ENCODE data around the gene BCCIP. TPM values are rescaled to one million over a fixed set of nuclear protein-coding genes. Genes with fewer than 3 reads are reported as not detected.

Gene BCCIP
- total and polyA plus RNA-seq, 2 of the 8 experiments (the other 6 are each of a cell fraction or from before 2014, with no cell fraction given), result 33.9 to 120 TPM

GRCh38 chr10:125820701-125821100 lies 2.6 kb upstream of the BCCIP start:
- H3K4ac ChIP-seq (replicated peaks; ENCODE audit: insufficient read length, low read depth, low read length), result no peak overlapping the region
- no peak overlapping the region for H2BK120ac ChIP-seq (replicated peaks; ENCODE audit: low read depth, low read length)
- no peak overlapping the region for H2BK5ac ChIP-seq (ENCODE audit: low read depth, low read length)
- no peak overlapping the region for H3K18ac ChIP-seq (ENCODE audit: extremely low read depth, low read length)
- ChIA-PET POLR2A (ENCODE audit: partially characterized antibody) (no interaction called here), CTCF (ENCODE audit: partially characterized antibody) (no interaction called here)
- no peak overlapping the region for H3K4me3 ChIP-seq (ENCODE audit: extremely low read depth in 1 of 4, insufficient read depth in 2 of 4, low read depth in 3 of 4, low read length in 4 of 4)
- H2BK12ac ChIP-seq (ENCODE audit: low read depth, low read length), result no peak overlapping the region
- no peak overlapping the region for H2AFZ ChIP-seq (ENCODE audit: low read length)
- H2BK20ac ChIP-seq (ENCODE audit: low read length), result no peak overlapping the region
- no peak overlapping the region for H3K4me2 ChIP-seq (ENCODE audit: insufficient read depth in 1 of 2, low read depth in 2 of 2, low read length in 2 of 2)
- H4K91ac ChIP-seq (replicated peaks; ENCODE audit: insufficient read length, low read length), result no peak overlapping the region
- no peak overlapping the region for H3K9ac ChIP-seq (replicated peaks in 1 of 4; ENCODE audit: extremely low read depth in 1 of 4, low read depth in 3 of 4, low read length in 3 of 4)
- peaks cover 2% of the 10 kb centered on the region; the same call in 1 of the 2 replicates for H3K79me1 ChIP-seq (ENCODE audit: low read depth, low read length)
- 68% methylated on average over 1 of the region's 1 CpG; no CpG with 5 or more reads in 1 of the 2 experiments for WGBS, 2 experiments (ENCODE audit: extremely low coverage in 1 of 2, insufficient coverage in 1 of 2, insufficient read length in 1 of 2, insufficient replicate concordance in 2 of 2, low coverage in 1 of 2, low lambda C conversion rate in 2 of 2, missing lambda C conversion rate in 1 of 2)
- H3K23ac ChIP-seq (ENCODE audit: insufficient read length), result no peak overlapping the region
- H2AK5ac ChIP-seq (ENCODE audit: low read depth, low read length), result no peak overlapping the region
- H3K4me1 ChIP-seq (replicated peaks in 1 of 4; ENCODE audit: control insufficient read depth in 3 of 4, insufficient read depth in 4 of 4, low read length in 3 of 4), result peaks cover 0 to 2% (median 0%) of the 10 kb centered on the region in 4 experiments; a peak in 2 of 7 replicates
- H3K36me3 ChIP-seq (ENCODE audit: control insufficient read depth in 2 of 4, insufficient read depth in 4 of 4, low read length in 3 of 4), result peaks cover 0 to 2% (median 0%) of the 10 kb centered on the region in 4 experiments; a peak in 1 of 8 replicates
- H3K56ac ChIP-seq (replicated peaks; ENCODE audit: insufficient read length, low read depth, low read length), result no peak overlapping the region
- TF ChIP-seq SUZ12 (IDR thresholded peaks at IDR 0.05; ENCODE audit: low read length) (no peak), ASH2L (IDR thresholded peaks at IDR 0.05; ENCODE audit: low read length) (no peak), ATF3 (IDR thresholded peaks at IDR 0.05; ENCODE audit: insufficient read depth, low read depth, low read length) (no peak), KDM1A (IDR thresholded peaks at IDR 0.05; ENCODE audit: borderline replicate concordance, low read length) (no peak), SP1 (IDR thresholded peaks at IDR 0.05; ENCODE audit: low read depth, low read length) (no peak), TAF7 (optimal IDR thresholded peaks at IDR 0.05; ENCODE audit: borderline replicate concordance, low read depth, low read length) (no peak), CHD1 (IDR thresholded peaks at IDR 0.05; ENCODE audit: low read depth, low read length) (no peak), CTBP2 (IDR thresholded peaks at IDR 0.05; ENCODE audit: borderline replicate concordance, insufficient read depth, insufficient read length, low read length) (no peak), POU5F1 (IDR thresholded peaks at IDR 0.05; ENCODE audit: low read depth, low read length) (no peak)
- H3K27me3 ChIP-seq (replicated peaks in 1 of 4; ENCODE audit: control insufficient read depth in 3 of 4, extremely low read depth in 1 of 4, insufficient read depth in 3 of 4, low read length in 3 of 4), result no peaks in the 10 kb centered on the region
- peaks cover 0 to 3% of the 10 kb centered on the region in 2 experiments for H4K20me1 ChIP-seq (replicated peaks in 1 of 2; ENCODE audit: control insufficient read depth in 1 of 2, insufficient read depth in 2 of 2, low read length in 2 of 2)
- peaks cover 20 to 31% of the 10 kb centered on the region in 2 experiments for H3K79me2 ChIP-seq (ENCODE audit: control insufficient read depth in 1 of 2, insufficient read depth in 2 of 2, low read length in 2 of 2)
- H3K14ac ChIP-seq (ENCODE audit: insufficient read length), result no peak overlapping the region
- no peaks in the 10 kb centered on the region; the same call in 1 of the 2 replicates for H3K23me2 ChIP-seq (ENCODE audit: low read depth, low read length)
- DNase-seq (ENCODE audit: low read depth in 1 of 2, low spot score in 2 of 2) (no peak), FAIRE-seq (no peak)
- no peak overlapping the region for H3K27ac ChIP-seq (ENCODE audit: low read depth, low read length)
- H4K8ac ChIP-seq (ENCODE audit: extremely low read depth, insufficient read depth, low read length), result no peak overlapping the region
- no peaks in the 10 kb centered on the region for H3K9me3 ChIP-seq (ENCODE audit: insufficient read depth in 2 of 2, low read depth in 1 of 2, low read length in 1 of 2)
- H2BK15ac ChIP-seq (ENCODE audit: low read length), result no peak overlapping the region
- H4K5ac ChIP-seq (ENCODE audit: insufficient read length, low read depth, low read length), result no peak overlapping the region

Measured in H1 (cell line).